HG03045 (cell line): ENCODE data around the gene RANBP3L.
"Not testable (repeated sequence)": the region's sequence is repeated elsewhere in the genome, so short reads cannot be mapped to it uniquely, and the experiment has no call there.

Source experiments
- ATAC-seq: cut with Tn5 transposase; IDR thresholded peaks from one replicate; pipeline ENCODE4 v1.9.1; 2021; ENCODE audit warnings: mild to moderate bottlenecking, moderate library complexity; ENCODE audit not compliant: unreplicated experiment

RANBP3L gene

DNA sequence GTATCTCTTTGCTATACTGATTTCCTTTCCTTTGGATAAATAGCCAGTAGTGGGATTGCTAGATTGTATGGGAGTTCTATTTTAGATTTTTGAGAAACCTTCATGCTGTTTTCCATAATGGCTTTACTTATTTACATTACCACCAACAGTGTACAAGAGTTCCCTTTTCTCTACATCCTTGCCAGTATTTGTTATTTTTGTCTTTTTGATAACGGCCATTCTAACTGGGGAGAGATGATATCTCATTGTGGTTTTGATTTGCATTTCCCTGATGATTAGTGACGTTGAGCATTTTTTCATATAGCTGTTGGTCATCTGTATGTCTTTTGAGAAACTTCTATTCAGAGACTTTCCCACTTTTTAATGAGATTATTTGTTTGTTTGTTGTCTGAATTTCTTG, 85.8 kb downstream of the RANBP3L start:
- no peak for ATAC-seq

DNA sequence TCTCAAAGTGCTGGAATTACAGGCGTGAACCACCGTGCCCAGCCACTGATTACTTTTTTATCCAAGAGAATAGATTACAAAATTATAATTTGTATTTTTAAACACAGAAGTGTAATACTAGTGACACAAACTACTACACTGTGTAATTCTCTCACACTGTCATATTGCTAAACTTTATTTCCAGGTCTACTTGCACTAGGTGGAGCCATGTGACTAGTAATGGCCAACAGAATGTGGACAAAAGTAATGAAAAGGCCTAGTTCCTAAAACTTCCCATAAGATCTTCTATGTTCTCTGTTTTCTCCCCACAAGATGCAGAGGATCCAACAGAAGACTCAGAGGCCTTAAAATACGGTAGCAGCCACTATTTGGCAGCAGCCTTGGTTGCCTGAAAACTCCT, 87.3 kb downstream of the RANBP3L start:
- no peak for ATAC-seq

DNA sequence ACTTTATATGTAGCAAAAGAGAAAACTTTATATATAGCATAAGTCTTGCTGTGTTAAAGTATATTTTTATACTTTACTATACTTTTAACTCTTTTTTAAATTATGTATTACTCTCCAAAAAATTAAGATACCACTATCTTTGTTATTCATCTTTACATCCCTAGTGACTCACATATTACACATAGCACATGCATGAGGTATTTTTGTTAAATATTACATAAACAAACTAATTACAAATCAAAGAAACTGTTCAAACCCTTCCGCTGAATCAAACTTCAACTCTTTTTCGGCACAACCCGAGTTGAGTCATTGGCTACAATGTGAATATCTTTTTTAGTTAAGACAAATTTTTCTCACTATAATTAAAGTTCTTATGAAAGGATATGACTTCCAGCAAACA, 92.0 kb downstream of the RANBP3L start:
- no peak for ATAC-seq

DNA sequence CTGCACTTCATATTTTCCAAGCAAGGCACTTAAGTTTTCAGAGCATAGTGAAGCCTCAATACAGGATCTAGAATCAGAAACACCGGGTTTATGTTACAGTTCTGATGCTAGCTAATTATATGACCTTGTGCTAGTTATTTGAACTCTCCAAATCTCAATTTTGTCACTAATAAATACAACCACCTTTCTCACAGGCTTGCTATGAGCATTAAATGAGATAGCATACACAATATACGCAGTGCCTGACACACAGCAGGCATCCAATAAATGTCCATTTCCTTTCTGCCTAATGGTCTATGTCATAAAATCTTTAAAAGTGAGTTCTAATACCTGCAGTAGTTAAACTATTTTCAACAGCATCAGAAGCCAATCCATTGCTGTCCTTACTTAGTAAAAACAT, 92.9 kb downstream of the RANBP3L start:
- no peak for ATAC-seq

DNA sequence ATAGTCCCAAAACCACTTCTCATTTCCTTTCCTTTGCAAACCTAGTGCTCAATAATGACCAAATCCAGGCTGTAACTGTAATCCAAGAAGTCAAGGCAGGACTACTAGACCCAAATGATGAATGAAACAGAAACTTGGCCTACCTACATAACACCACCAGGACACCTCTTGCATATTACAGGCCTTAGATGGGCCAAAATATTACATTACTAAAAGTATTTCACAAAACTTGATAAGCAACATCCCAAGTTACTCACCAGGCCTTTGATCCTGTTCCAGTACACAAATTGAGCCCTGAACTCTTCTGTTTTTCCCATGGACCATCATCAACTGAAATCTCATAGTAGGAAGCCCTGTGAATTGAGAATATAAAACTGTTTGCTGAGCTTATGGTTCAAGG, 94.8 kb downstream of the RANBP3L start:
- ATAC-seq: no peak

DNA sequence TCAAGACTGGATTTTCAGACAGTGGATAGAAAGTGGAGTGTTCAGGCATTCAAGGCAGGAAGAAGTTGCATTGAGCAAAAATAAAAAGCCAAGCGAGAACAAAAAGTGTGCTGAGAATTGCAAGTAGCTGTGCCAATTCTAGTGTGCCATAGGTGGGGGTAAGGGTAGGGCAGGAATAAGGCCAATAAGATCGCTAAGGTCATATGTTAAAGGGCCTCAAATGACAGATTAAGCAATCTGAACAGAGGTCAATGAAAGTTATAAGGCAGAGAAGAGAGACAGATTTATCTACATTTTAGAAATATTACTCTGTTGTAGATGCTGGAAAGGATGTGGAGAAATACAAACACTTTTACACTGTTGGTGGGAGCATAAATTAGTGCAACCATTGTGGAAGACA, 96.4 kb downstream of the RANBP3L start:
- no peak for ATAC-seq

DNA sequence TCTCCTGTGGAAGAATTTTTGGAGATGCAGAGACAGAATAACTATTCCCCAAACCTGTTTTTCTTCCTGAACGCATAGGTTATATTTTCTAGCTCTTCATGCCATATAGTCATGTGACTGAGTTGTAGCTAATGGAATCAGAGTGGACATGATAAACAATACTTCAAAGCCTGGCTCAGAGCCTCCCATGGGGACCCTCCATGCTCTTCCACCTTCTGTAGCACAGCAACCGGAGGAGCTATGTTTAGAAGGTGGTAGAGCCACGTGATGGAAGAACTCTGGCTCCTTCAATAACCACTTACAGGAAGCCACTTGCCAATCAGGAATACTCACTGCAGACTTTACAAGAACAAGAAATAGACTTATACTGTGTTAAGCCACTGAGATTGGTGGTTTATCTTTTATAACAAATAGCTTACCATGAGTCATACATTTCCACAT, 99.2 kb downstream of the RANBP3L start:
- no peak for ATAC-seq

DNA sequence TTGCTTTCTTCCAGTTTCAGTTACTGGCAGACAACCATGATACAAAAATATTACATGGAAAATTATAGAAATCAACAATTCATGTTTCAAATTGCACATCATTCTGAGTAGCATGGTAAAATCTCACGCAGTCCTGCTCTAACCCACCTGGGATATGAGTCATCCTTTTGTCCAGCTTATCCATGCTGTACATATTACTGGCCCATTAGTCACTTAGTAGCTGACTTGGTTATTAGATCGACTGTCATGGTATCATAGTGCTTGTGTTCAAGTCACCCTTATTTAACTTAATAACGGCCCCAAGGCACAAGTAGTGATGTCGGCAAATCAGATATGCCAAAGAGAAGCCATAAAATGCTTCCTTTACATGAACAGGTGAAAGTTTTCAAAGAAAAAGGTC, 101.2 kb downstream of the RANBP3L start:
- no peak for ATAC-seq

DNA sequence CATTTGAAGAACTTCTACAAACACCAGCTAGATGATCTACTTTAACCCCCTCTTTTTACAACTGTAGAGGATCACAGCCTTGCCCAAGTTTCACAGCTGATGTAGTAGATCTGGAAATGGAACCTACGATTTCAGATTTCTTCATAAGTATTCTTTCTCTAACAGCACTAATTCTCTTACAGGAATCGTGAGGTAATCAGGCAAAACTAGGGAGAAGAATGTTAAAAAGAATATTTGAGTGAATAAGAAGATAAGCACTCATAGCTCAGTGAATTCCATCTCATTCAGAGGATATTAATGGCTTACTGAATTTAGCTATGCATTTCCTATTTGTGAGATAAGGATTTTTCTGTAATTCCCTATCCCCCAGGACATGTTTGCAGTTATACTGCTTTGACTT, 102.1 kb downstream of the RANBP3L start:
- ATAC-seq: no peak

DNA sequence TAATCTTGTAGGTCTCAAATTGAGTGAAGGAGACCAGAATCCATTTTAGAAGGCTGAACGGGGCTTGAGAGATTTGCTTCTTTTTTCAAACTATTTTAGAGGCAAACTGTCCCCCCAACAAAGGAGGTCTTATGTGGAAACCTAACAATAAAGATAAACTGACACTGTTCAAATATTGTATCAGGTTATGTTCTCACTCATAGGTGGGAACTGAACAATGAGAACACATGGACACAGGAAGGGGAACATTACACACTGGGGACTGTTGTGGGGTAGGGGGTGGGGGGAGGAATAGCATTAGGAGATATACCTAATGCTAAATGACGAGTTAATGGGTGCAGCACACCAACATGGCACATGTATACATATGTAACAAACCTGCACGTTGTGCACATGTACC, 102.9 kb downstream of the RANBP3L start:
- ATAC-seq: not testable (repeated sequence)
